Endothelial cell of umbilical vein (primary cell): ENCODE results near the gene FRMD6. TPM values are rescaled to one million over a fixed set of nuclear protein-coding genes. Genes with fewer than 3 reads are reported as not detected.

Source experiments
- BruUV-seq: library from RNA; stranded (reverse); fragments of 400-500 nt; replicated peaks from 2 replicates; lab custom pipeline; 2021; lab: Mats Ljungman, UMichigan
- CTCF ChIA-PET: fragments of 300-600, 350-600 bp; sonication (Branson Sonifier 250); formaldehyde crosslinking; loops from one replicate; lab custom pipeline; 2021; ENCODE audit warnings: antibody characterized with exemption, inconsistent platforms; lab: Charles Lee
- POLR2A ChIA-PET: fragments of 300-600, 350-600 bp; sonication (Branson Sonifier 250); formaldehyde crosslinking; loops from one replicate; lab custom pipeline; 2021; ENCODE audit warnings: antibody characterized with exemption, inconsistent platforms; lab: Charles Lee
- DNase-seq: peaks from one replicate; pipeline ENCODE4 v3.0.0-alpha.2; 2011; ENCODE audit warnings: low read depth, low spot score
- FAIRE-seq: peaks from 2 replicates; lab custom pipeline; 2011; peaks lifted over from hg19 to GRCh38; lab: Jason Lieb, UNC
- H2AFZ ChIP-seq: 2 replicates; pipeline ENCODE4 v1.6.0; 2012; ENCODE audit warnings: low read depth, low read length, control low read depth, inconsistent platforms
- H3K27ac ChIP-seq: 2 replicates; pipeline ENCODE4 v1.5.1; 2011; ENCODE audit warnings: low read depth, mild to moderate bottlenecking, control low read depth, low read length, moderate library complexity; ENCODE audit not compliant: insufficient read depth
- H3K27me3 ChIP-seq, 2 experiments: 2 replicates each; pipeline versions ENCODE4 v1.6.0 to v1.6.1; 2011; ENCODE audit warnings: low read length in 2 of 2, mixed read lengths in 1 of 2; ENCODE audit not compliant: control insufficient read depth in 2 of 2, insufficient read depth in 2 of 2
- H3K36me3 ChIP-seq, 2 experiments: 2 replicates in 1 of 2; 3 replicates in 1 of 2; pipeline ENCODE4 v1.5.1; 2011; ENCODE audit warnings: low read length in 2 of 2, mild to moderate bottlenecking in 1 of 2, moderate library complexity in 1 of 2; ENCODE audit not compliant: control insufficient read depth in 2 of 2, insufficient read depth in 2 of 2; ENCODE audit errors: extremely low read depth in 1 of 2
- H3K4me1 ChIP-seq: 3 replicates; pipeline ENCODE4 v1.5.1; 2011; ENCODE audit warnings: mild to moderate bottlenecking, low read length; ENCODE audit not compliant: control insufficient read depth, insufficient read depth; ENCODE audit errors: extremely low read depth
- H3K4me2 ChIP-seq: 2 replicates; pipeline ENCODE4 v1.6.1; 2011; ENCODE audit warnings: low read length, control low read depth, mixed read lengths; ENCODE audit not compliant: insufficient read depth
- H3K4me3 ChIP-seq, 3 experiments: fragments of 200-600 bp in 1 of 3; sonication (generic), shearing (Covaris generic) in 1 of 3; replicated peaks in 1 of 3; 2 replicates each; pipeline ENCODE4 v1.5.1; 2011 to 2016; ENCODE audit warnings: control low read depth in 3 of 3, low read length in 3 of 3, mild to moderate bottlenecking in 2 of 3, inconsistent platforms in 1 of 3, low read depth in 1 of 3, moderate library complexity in 1 of 3; ENCODE audit not compliant: insufficient read depth in 1 of 3
- H3K79me2 ChIP-seq: 2 replicates; pipeline ENCODE4 v1.6.0; 2012; ENCODE audit warnings: low read length, inconsistent platforms; ENCODE audit not compliant: control insufficient read depth, insufficient read depth
- H3K9ac ChIP-seq: replicated peaks from 2 replicates; pipeline ENCODE3; 2011; ENCODE audit warnings: low read length, control low read depth; ENCODE audit not compliant: insufficient read depth; ENCODE audit errors: extremely low read depth
- H3K9me1 ChIP-seq: replicated peaks from 3 replicates; pipeline ENCODE4 v1.6.0; 2011; ENCODE audit warnings: mild to moderate bottlenecking, low read length; ENCODE audit not compliant: control insufficient read depth, insufficient read depth; ENCODE audit errors: extremely low read depth
- H3K9me3 ChIP-seq: replicated peaks from 2 replicates; pipeline ENCODE4 v1.5.1; 2012; ENCODE audit warnings: low read length, inconsistent platforms; ENCODE audit not compliant: control insufficient read depth, insufficient read depth
- H4K20me1 ChIP-seq: replicated peaks from 2 replicates; pipeline ENCODE3; 2011; ENCODE audit warnings: mild to moderate bottlenecking, low read length; ENCODE audit not compliant: control insufficient read depth, insufficient read depth; ENCODE audit errors: extremely low read depth
- CTCF ChIP-seq, 2 donors: IDR thresholded peaks; 1 replicate in 1 of 2; 2 replicates in 1 of 2; pipeline ENCODE4 v1.5.1; 2011; ENCODE audit warnings: low read length in 2 of 2, mild to moderate bottlenecking in 2 of 2, moderate library complexity in 2 of 2, control low read depth in 1 of 2, inconsistent platforms in 1 of 2, low read depth in 1 of 2; ENCODE audit not compliant: insufficient read depth in 1 of 2; ENCODE audit errors: extremely low read depth in 1 of 2
- EZH2 ChIP-seq: IDR thresholded peaks from 2 replicates; pipeline ENCODE4 v1.6.1; 2012; ENCODE audit warnings: borderline replicate concordance, low read depth, mild to moderate bottlenecking, moderate library complexity, low read length, inconsistent platforms; ENCODE audit not compliant: severe bottlenecking
- FOS ChIP-seq: IDR thresholded peaks from 2 replicates; pipeline ENCODE4 v1.6.1; 2011; ENCODE audit warnings: mild to moderate bottlenecking, low read length, moderate library complexity, borderline replicate concordance; ENCODE audit not compliant: insufficient read depth
- GATA2 ChIP-seq: IDR thresholded peaks from 2 replicates; pipeline ENCODE4 v1.7.0; 2011; ENCODE audit warnings: low read depth, mild to moderate bottlenecking, moderate library complexity, mixed read lengths, low read length; ENCODE audit not compliant: insufficient read length, insufficient read depth
- JUN ChIP-seq: IDR thresholded peaks from 2 replicates; pipeline ENCODE4 v1.6.1; 2011; ENCODE audit warnings: borderline replicate concordance, low read depth; ENCODE audit not compliant: insufficient read length, insufficient read depth
- MAX ChIP-seq: IDR thresholded peaks from 2 replicates; pipeline ENCODE4 v1.6.1; 2011; ENCODE audit not compliant: insufficient read depth, insufficient read length
- MYC ChIP-seq: IDR thresholded peaks from one replicate; pipeline ENCODE4 v1.6.1; 2011; ENCODE audit warnings: mild to moderate bottlenecking, low read depth, low read length
- POLR2A ChIP-seq: IDR thresholded peaks from 2 replicates; pipeline ENCODE4 v1.6.1; 2012; ENCODE audit warnings: low read depth, mild to moderate bottlenecking, control low read depth, low read length
- POLR2AphosphoS5 ChIP-seq: IDR thresholded peaks from 2 replicates; pipeline ENCODE4 v1.6.1; 2012; ENCODE audit warnings: low read depth, mild to moderate bottlenecking, control low read depth, low read length, moderate library complexity; ENCODE audit not compliant: insufficient read depth
- dilution Hi-C: fragments of 300-500 bp; cut with MboI; formaldehyde crosslinking; loops from one replicate; pipeline ENCODE4 v1.15.0; 2019; ENCODE audit warnings: low sequenced_read_pairs; ENCODE audit not compliant: extremely low pct_ligation_motif_present
- intact Hi-C: fragments of 100-400 bp; cut with micrococcal nuclease; formaldehyde crosslinking; loops from one replicate; pipeline ENCODE4 v1.10.0; 2022
- polyA plus RNA-seq, 4 experiments: library from polyadenylated mRNA; depleted of rRNA in 3 of 4; stranded (reverse) in 3 of 4; unstranded in 1 of 4; fragments of >200 nt; gene quantifications; 2 replicates each; pipeline versions ENCODE4 v1.2.1 to v1.2.3, GENCODE V29; 2011 to 2012; ENCODE audit warnings: missing spikeins in 1 of 4
- total RNA-seq: library from RNA; stranded (reverse); gene quantifications from 2 replicates; pipeline ENCODE4 v1.2.3, GENCODE V29; 2021

FRMD6 gene
- total and polyA plus RNA-seq, 2 donors (not counting 3 experiments of a cell fraction or from before 2014, with no cell fraction given), result 69.0 to 97.1 TPM

GRCh38 chr14:51639668-51640316 is 11.9 kb upstream of the FRMD6 start:
- H3K27ac ChIP-seq, result no peak overlapping the region
- dilution Hi-C loops (no loop called here), intact Hi-C loops (no loop called here)
- no peak overlapping the region for H2AFZ ChIP-seq
- no peak for TF ChIP-seq CTCF (IDR thresholded peaks at IDR 0.05; ENCODE audit: extremely low read depth in 1 of 2, insufficient read depth in 1 of 2, low read depth in 1 of 2, low read length in 2 of 2)
- no peak for TF ChIP-seq POLR2AphosphoS5
- TF ChIP-seq MYC, result no peak
- no peak for TF ChIP-seq POLR2A
- TF ChIP-seq FOS, result no peak
- no peak for TF ChIP-seq JUN
- no peak for TF ChIP-seq GATA2
- no peak for TF ChIP-seq MAX
- TF ChIP-seq EZH2, result no peak
- no peaks in the 10 kb centered on the region for H4K20me1 ChIP-seq
- no peak overlapping the region for H3K9ac ChIP-seq
- H3K4me3 ChIP-seq, result no peak overlapping the region
- H3K4me2 ChIP-seq, result no peak overlapping the region
- no peaks in the 10 kb centered on the region for H3K27me3 ChIP-seq
- H3K9me1 ChIP-seq, result no peaks in the 10 kb centered on the region
- no peak for DNase-seq
- H3K79me2 ChIP-seq, result no peaks in the 10 kb centered on the region
- ChIA-PET CTCF (interaction anchor here (0.8 to 1.4 kb wide), 6 partner anchors 14 to 356 kb away, joined by 3 read pairs; no protein-coding TSS in a partner anchor), POLR2A (interaction anchor here (1.2 kb wide), 1 partner anchor 93 kb away, joined by 3 read pairs; no protein-coding TSS in a partner anchor)
- no peak for FAIRE-seq
- H3K4me1 ChIP-seq, result peaks cover 13% of the 10 kb centered on the region
- no peaks in the 10 kb centered on the region for H3K36me3 ChIP-seq
- BruUV-seq, result no TSS peak
- H3K9me3 ChIP-seq, result no peaks in the 10 kb centered on the region
